HEK293T (cell line): ENCODE results near the gene SYNJ2.

Experiments used
- ARNT ChIP-seq: fragments of 450-650 bp; IDR thresholded peaks from 2 replicates; pipeline ENCODE4 v1.6.1; 2017; ENCODE audit warnings: mild to moderate bottlenecking
- BHLHE40 ChIP-seq: fragments of 450-650 bp; IDR thresholded peaks from 2 replicates; pipeline ENCODE4 v1.6.1; 2016; ENCODE audit warnings: mild to moderate bottlenecking, moderate library complexity, borderline replicate concordance
- NFRKB ChIP-seq: fragments of 450-650 bp; IDR thresholded peaks from 2 replicates; pipeline ENCODE4 v1.6.1; 2016; ENCODE audit warnings: mild to moderate bottlenecking, moderate library complexity
- SP1 ChIP-seq: fragments of 450-650 bp; IDR thresholded peaks from 2 replicates; pipeline ENCODE4 v1.6.1; 2017
- SUZ12 ChIP-seq: fragments of 450-650 bp; IDR thresholded peaks from 2 replicates; pipeline ENCODE4 v1.6.1; 2016; ENCODE audit warnings: mild to moderate bottlenecking

DNA sequence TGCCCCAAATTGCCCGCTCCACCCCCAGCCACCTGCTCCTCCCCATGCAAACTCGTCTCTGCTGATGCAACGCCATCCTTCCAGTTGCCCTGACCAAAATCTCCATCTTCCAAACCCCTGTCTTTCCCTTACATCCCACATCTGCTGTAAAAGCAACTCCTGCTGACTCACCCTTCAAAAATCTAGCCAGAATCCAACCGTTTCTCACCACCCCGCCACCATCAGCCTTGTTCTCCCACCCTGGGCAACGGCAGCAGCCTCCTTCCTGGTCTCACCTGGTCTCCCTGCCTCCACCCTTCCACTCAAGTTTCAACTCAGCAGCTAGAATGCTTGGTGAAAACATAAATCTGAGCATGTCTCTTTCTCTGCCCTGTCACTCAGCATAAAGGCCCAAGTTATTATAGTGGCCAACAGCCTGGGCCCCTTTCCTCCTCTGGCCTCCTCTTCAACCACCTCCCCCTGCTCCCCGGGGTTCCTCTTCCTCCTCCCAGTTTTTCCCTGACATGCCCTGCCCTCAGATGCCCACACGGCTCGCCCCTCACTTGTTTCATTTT lies 7.2 kb upstream of the SYNJ2 start:
- no peak for TF ChIP-seq BHLHE40
- no peak for TF ChIP-seq SUZ12
- no peak for TF ChIP-seq NFRKB
- no peak for TF ChIP-seq ARNT
- TF ChIP-seq SP1, result no peak
